ENCODE measurements around the gene ACR. TPM values are rescaled to one million over a fixed set of nuclear protein-coding genes. Genes with fewer than 3 reads are reported as not detected.
A peak's percentile ranks its signal among the peaks of the same experiment; 100 is the strongest.

ACR gene
- total and polyA plus RNA-seq, 2 of the 8 experiments (the other 6 are each of a cell fraction or from before 2014, with no cell fraction given) = 0.56 TPM; not detected in 1

DNA sequence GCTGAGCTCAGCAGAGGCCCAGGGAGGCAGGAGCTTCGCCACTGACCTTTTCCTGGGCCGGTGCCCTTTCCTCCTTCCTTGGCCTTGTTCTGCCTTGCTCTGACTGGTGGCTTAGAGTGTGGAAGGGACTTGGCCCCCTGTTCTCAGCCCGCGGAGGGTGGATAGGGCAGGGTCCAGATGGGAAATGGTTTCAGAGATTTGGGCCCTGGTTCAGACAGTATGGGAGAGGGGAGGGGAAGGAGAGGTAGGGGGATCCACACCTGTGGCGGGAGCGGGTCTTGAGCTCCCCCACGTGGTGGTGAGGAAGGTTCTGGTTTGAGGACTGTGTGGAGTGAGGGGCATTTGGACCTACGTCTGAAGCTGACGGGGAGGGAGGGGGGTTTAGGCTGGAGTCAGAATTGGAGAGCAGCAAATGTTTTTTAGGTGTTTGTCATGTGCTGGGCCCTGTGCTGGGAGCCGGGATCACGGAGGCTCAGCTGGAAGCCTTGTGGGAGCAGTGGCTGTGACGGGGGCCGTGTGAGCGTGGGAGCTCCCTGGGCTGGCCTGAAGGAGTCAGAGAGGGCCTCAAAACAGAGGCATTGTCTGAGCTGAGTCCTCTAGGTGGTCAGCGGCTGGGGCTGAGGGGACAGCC lies 38.1 kb upstream of the ACR start:
- H3K79me1 ChIP-seq (ENCODE audit: low read depth, low read length) = no peaks in the 10 kb centered on the region
- no peak overlapping the region for H3K56ac ChIP-seq (replicated peaks; ENCODE audit: insufficient read length, low read depth, low read length)
- DNase-seq (ENCODE audit: low read depth in 1 of 2, low spot score in 2 of 2) (peak in 1 of 2 experiments; percentile 33), FAIRE-seq (peak; percentile 50)
- peaks cover 6 to 20% of the 10 kb centered on the region in 2 experiments for H4K20me1 ChIP-seq (replicated peaks in 1 of 2; ENCODE audit: control insufficient read depth in 1 of 2, insufficient read depth in 2 of 2, low read length in 2 of 2)
- no peak overlapping the region for H3K27ac ChIP-seq (ENCODE audit: low read depth, low read length)
- POLR2A ChIA-PET (ENCODE audit: partially characterized antibody) = interaction anchor here (0.5 to 1.6 kb wide), 3 partner anchors 72 to 254 kb away, joined by 3 to 4 read pairs (median 3); no protein-coding TSS in a partner anchor
- H3K9me3 ChIP-seq (ENCODE audit: insufficient read depth in 2 of 2, low read depth in 1 of 2, low read length in 1 of 2) = no peaks in the 10 kb centered on the region
- peaks cover 5% of the 10 kb centered on the region; the same call in 1 of the 2 replicates for H3K23me2 ChIP-seq (ENCODE audit: low read depth, low read length)
- H3K36me3 ChIP-seq (ENCODE audit: control insufficient read depth in 2 of 4, insufficient read depth in 4 of 4, low read length in 3 of 4) = peaks cover 0 to 2% (median 0%) of the 10 kb centered on the region in 4 experiments; a peak in 1 of 8 replicates
- H3K4me1 ChIP-seq (replicated peaks in 1 of 4; ENCODE audit: control insufficient read depth in 3 of 4, insufficient read depth in 4 of 4, low read length in 3 of 4) = peaks cover 0 to 13% (median 1%) of the 10 kb centered on the region in 4 experiments; a peak in 4 of 7 replicates
- no peak overlapping the region for H4K5ac ChIP-seq (ENCODE audit: insufficient read length, low read depth, low read length)
- H2BK20ac ChIP-seq (ENCODE audit: low read length) = no peak overlapping the region
- no peak overlapping the region for H3K23ac ChIP-seq (ENCODE audit: insufficient read length)
- no peaks in the 10 kb centered on the region for H3K79me2 ChIP-seq (ENCODE audit: control insufficient read depth in 1 of 2, insufficient read depth in 2 of 2, low read length in 2 of 2)
- H2BK120ac ChIP-seq (replicated peaks; ENCODE audit: low read depth, low read length) = no peak overlapping the region
- CTCF ChIA-PET (ENCODE audit: partially characterized antibody) = interaction anchor here (0.6 to 11.2 kb wide), 36 partner anchors 9 to 255 kb away, joined by 3 to 281 read pairs (median 4); partner anchors contain the start of genes ARSA, CPT1B, SHANK3 and SYCE3
- TF ChIP-seq, protein P1, sequence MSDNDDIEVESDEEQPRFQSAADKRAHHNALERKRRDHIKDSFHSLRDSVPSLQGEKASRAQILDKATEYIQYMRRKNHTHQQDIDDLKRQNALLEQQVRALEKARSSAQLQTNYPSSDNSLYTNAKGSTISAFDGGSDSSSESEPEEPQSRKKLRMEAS (IDR thresholded peaks at IDR 0.05) = peak; percentile 70
- TF ChIP-seq SIRT6 (IDR thresholded peaks at IDR 0.05; ENCODE audit: low read length) = no peak
- TF ChIP-seq, protein P2, sequence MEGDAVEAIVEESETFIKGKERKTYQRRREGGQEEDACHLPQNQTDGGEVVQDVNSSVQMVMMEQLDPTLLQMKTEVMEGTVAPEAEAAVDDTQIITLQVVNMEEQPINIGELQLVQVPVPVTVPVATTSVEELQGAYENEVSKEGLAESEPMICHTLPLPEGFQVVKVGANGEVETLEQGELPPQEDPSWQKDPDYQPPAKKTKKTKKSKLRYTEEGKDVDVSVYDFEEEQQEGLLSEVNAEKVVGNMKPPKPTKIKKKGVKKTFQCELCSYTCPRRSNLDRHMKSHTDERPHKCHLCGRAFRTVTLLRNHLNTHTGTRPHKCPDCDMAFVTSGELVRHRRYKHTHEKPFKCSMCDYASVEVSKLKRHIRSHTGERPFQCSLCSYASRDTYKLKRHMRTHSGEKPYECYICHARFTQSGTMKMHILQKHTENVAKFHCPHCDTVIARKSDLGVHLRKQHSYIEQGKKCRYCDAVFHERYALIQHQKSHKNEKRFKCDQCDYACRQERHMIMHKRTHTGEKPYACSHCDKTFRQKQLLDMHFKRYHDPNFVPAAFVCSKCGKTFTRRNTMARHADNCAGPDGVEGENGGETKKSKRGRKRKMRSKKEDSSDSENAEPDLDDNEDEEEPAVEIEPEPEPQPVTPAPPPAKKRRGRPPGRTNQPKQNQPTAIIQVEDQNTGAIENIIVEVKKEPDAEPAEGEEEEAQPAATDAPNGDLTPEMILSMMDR (IDR thresholded peaks at IDR 0.05; ENCODE audit: control extremely low read depth in 1 of 3, insufficient read depth in 1 of 3, low read depth in 1 of 3, low read length in 3 of 3) = peak; percentile 70 to 80 (median 74)
- TF ChIP-seq RAD21 (IDR thresholded peaks at IDR 0.05 in 1 of 2, conservative IDR thresholded peaks at IDR 0.05 in 1 of 2; ENCODE audit: low read depth in 2 of 2, low read length in 2 of 2) = peak; percentile 74 to 76
- TF ChIP-seq, protein P3, sequence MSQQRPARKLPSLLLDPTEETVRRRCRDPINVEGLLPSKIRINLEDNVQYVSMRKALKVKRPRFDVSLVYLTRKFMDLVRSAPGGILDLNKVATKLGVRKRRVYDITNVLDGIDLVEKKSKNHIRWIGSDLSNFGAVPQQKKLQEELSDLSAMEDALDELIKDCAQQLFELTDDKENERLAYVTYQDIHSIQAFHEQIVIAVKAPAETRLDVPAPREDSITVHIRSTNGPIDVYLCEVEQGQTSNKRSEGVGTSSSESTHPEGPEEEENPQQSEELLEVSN (IDR thresholded peaks at IDR 0.05) = peak; percentile 49
- no peak for TF ChIP-seq POLR2AphosphoS5 (IDR thresholded peaks at IDR 0.05; ENCODE audit: low read depth, low read length)
- H3K27me3 ChIP-seq (replicated peaks in 1 of 4; ENCODE audit: control insufficient read depth in 3 of 4, extremely low read depth in 1 of 4, insufficient read depth in 3 of 4, low read length in 3 of 4) = peaks cover 6 to 24% (median 14%) of the 10 kb centered on the region in 4 experiments; a peak in 6 of 7 replicates
- no peak overlapping the region for H3K4ac ChIP-seq (replicated peaks; ENCODE audit: insufficient read length, low read depth, low read length)
- 56% methylated on average over 15 of the region's 15 CpGs; no CpG with 5 or more reads in 1 of the 2 experiments for WGBS, 2 experiments (ENCODE audit: extremely low coverage in 1 of 2, insufficient coverage in 1 of 2, insufficient read length in 1 of 2, insufficient replicate concordance in 2 of 2, low coverage in 1 of 2, low lambda C conversion rate in 2 of 2, missing lambda C conversion rate in 1 of 2)
- peak overlapping the region; percentile 29; the same call in 1 of the 2 replicates for H4K8ac ChIP-seq (ENCODE audit: extremely low read depth, insufficient read depth, low read length)
- no peak overlapping the region for H2AK5ac ChIP-seq (ENCODE audit: low read depth, low read length)
- H3K4me3 ChIP-seq (ENCODE audit: extremely low read depth in 1 of 4, insufficient read depth in 2 of 4, low read depth in 3 of 4, low read length in 4 of 4) = no peak overlapping the region
- H2BK5ac ChIP-seq (ENCODE audit: low read depth, low read length) = no peak overlapping the region
- H3K9ac ChIP-seq (replicated peaks in 1 of 4; ENCODE audit: extremely low read depth in 1 of 4, low read depth in 3 of 4, low read length in 3 of 4) = no peak overlapping the region
- no peak overlapping the region for H2BK15ac ChIP-seq (ENCODE audit: low read length)
- H3K4me2 ChIP-seq (ENCODE audit: insufficient read depth in 1 of 2, low read depth in 2 of 2, low read length in 2 of 2) = no peak overlapping the region
- H3K14ac ChIP-seq (ENCODE audit: insufficient read length) = no peak overlapping the region
- peak overlapping the region; percentile 87; the same call in 1 of the 2 replicates for H2BK12ac ChIP-seq (ENCODE audit: low read depth, low read length)
- H2AFZ ChIP-seq (ENCODE audit: low read length) = no peak overlapping the region
- H3K18ac ChIP-seq (ENCODE audit: extremely low read depth, low read length) = no peak overlapping the region; the same call in 1 of the 2 replicates
- no peak overlapping the region for H4K91ac ChIP-seq (replicated peaks; ENCODE audit: insufficient read length, low read length)

Measured in H1 (cell line).